Daoy (cell line): ENCODE results near the gene DISP3. TPM values are rescaled to one million over a fixed set of nuclear protein-coding genes. Genes with fewer than 3 reads are reported as not detected.

Experiments
- DNase-seq: peaks from one replicate; pipeline ENCODE4 v3.0.0-alpha.2; 2015; ENCODE audit warnings: low read depth
- total RNA-seq: library from RNA; depleted of rRNA; stranded (reverse); fragments of >200 nt; shearing (Covaris generic); gene quantifications from 2 replicates; pipeline ENCODE4 v1.2.3, GENCODE V29; 2014

The DISP3 gene
- total RNA-seq, 1 experiment from 2014 or later, result 0.11 TPM

DNA sequence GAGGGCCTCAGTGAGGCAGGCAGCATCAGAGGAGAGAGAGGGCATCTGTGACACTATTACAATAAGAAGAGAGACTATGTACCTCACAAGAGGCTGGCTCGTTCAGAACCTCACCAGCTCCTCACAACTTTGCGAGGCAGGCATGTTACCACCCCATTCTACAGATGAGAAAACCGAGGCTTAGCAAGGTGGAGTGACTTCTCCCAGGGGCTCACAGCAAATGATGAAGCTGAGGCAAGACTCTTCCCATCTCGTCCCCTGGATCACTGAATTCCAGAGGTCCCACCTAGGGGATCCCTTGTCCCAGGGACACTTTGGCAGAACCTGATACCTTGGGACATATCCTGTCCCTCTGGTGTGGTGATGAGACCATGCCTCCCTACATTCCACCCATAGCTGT is 64.4 kb downstream of the DISP3 start:
- DNase-seq, result no peak

DNA sequence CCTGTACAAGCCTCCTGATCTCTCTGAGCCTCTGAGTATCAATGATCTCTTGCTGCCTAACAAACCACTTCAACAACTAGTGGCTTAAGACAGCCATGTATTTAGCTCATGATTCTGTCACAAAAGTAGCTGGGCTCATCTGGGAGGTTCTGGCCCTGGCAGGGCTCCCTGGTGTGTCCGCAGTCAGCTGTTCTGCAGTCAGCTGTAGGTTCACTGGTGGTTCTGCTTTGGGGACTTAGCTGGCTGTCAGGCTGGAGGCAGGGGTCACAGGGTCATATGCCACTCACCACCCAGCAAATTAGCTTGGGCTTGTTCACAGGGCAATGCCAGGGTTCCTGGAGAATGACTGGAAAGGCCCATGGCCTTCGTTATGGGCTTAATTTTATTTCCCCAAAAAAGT is 64.8 kb downstream of the DISP3 start:
- no peak for DNase-seq

DNA sequence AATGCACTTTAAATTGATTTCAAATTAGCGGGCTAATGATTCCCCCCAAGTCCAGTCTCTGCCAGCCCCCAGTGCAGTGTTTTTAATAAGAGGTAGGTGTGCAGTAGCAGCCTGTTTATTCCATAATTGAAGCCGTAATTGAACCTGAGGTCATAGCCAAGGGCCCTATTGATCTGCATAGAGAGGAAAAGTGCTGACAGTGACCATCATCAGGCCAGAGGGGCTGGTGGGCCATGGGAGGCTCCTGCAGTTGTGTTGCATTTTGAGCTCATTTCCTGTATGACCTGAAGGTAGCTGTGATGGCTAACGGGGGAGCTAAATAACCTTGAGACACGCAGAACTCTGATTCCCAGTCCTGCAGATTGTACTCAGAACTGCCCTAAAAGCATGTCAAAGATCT is 67.5 kb downstream of the DISP3 start:
- no peak for DNase-seq

DNA sequence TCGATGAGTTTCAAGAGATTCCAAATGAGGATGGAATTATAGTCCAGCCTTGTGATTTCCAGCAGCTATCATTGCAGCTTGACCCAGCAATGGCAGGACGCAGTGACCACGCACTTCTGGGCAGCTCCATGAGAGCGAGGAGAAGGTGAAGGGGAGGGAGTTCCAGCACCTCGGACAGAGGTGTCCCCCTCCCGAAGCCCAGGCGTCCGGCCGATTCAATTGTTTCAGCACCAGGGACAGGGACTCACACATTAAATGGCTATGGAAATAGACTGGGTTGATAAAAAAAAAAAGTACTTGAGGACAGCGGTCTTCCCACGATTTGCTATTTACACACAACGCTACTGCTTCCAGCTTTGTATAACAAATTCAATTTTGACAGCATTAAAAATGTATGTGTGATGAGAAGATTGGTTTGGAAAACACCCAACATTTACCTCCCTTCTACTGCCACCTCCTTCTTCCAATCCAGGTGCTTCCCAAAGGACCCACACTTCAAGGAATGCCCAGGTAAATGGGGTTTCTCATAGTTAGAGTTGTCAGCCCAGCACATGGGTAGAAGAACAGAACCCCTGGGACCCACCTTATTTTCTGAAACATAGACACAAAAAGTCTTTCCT is 71.8 kb downstream of the DISP3 start:
- DNase-seq, result peak; percentile 85

DNA sequence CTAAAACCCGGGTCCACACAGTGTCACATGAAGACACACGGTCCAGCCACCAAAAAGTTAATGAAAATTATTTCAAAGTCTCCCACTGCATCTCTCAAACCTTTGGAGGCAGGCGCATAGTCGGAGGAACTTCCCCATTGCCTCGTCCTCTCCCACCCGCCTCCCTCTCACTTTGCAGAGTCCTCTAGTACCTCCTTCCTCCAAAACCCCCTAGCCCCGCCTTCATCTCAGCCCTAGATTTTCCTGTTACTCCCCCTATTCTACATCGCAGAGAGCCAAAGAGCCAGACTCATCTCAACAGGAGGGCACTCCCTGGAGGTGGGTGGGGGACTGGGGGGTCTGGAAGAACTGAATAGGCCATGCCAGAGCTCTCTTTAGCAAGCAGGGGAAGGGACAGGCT is 79.3 kb downstream of the DISP3 start:
- no peak for DNase-seq

DNA sequence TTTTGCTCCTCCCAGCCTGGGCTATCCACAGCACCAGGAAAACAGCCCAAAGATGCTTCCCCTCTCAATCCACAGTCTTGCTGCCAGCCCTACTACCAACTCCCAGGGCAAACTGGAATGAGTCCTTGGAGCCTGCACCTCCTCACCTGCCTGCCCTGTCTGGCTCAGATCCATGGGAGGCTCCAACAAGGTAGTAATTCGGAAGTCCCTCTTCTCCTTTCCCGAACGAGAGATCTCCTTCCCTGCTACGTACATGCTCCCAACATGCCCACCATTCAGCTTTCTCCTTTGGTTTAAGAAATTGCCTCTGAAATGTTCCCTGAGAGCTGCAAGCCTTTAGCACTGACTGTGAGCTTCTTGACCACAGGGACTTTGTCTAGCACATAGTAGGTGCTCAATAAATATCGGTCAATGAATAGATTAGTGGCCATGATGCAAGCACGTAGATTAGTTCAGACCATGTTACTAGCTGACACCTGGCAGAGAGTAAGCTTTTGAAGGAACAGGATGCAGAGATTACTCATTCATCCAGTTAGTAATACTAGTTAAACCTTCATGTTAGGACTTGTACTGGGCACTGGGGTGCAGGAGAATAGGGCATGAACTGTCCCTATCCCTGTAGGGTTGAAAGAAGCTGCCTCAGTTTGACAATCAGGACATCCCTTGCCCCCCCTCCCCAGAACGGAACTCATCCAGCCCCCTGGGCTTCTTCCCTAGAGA is 80.1 kb downstream of the DISP3 start:
- no peak for DNase-seq

DNA sequence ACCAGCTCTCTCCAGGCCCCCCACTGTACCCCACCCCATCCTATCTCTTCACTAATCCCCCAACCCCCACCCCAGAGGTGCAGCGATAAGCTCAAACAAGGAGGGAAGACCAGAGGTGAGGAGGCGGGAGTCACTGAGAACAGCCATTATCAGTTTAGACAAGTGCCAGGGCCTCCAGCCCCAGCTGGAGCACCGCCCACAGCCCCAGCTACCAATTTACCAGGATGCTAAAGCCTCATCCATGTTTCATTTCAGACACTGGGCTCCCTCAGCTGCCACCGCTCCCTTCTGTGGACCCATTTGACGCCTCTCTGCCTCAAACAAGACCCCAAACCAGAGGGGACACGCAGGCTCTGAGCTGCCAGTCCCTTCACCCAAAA is 80.6 kb downstream of the DISP3 start:
- no peak for DNase-seq

DNA sequence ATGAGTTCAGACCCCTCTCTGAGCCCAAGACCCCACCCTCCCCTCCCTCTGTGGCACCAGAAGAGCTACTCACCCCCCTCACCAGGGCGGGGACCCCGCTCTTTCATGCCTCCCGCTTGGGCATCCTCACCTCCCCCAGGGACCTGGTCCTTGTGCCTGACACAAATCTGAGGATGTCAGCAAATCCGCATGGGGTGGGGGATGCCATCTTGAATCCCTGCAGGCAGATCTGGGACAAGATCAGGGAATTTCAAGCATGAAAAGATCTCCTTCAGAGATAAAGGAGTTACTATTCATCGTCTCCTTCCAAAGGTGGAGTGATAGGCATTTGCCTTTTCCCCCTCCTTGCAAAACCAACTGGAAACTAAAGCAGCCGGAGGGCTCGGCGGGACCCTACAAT is 81.1 kb downstream of the DISP3 start:
- DNase-seq, result no peak

DNA sequence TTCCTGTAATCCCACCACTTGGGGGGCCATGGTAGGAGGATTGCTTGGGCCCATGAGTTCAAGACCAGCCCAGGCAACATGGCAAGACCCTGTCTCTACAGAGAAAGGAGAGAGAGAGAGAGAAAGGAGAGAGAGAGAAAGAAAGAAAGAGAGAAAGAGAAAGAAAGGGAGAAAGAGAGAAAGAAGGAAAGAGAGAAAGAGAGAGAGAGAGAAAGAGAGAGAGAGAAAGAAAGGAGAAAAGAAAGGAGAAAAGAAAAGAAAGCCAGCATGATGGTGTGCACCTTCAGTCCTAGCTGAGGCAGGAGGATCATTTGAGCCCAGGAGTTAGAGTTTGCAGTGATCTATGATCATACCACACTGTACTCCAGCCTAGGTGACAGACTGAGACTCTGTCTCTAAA is 82.8 kb downstream of the DISP3 start:
- no peak for DNase-seq

DNA sequence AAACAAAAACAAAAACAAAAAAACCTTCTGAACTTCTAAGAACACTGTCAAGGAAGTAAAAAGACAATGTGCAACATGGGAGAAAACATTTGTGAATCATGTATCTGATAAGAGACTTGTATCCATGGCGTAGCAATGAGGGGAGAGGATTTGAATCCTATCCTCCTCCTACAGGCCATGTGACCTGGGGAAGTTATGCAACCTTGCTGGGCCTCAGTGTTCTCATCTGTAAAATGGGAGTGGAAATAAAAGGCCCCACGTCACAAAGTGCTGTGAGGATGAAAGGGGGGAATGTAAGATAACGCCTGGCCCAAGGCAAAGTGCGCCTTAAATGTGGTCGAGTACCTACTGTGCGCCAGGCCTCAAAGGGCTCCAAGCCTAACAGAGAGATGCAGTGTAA is 83.7 kb downstream of the DISP3 start:
- DNase-seq, result no peak

DNA sequence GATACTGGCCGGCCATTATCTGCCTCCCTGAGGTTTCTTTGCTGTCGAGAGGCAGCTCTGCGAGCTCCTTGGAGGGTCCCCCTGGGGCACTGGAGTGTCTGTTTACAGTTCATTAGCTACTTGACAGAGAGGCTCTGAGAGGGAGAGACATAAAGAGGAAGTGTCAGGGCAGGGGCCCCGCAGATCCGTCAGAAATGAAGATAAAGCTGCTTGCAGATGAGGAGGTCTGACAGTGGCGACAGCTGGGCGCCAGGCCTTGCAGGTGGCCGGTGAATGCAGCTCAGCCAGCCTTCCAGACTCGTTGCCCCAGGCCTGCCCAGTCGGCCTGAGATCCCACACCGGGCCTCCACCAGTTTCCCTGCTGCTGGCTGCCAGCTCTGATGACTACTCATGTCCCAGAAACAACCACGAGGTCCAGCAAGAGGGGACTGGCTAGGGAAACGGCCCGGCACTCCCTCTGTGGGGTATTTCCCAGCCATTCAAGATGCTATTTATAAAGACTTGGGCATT is 84.7 kb downstream of the DISP3 start:
- DNase-seq, result peak; percentile 69

DNA sequence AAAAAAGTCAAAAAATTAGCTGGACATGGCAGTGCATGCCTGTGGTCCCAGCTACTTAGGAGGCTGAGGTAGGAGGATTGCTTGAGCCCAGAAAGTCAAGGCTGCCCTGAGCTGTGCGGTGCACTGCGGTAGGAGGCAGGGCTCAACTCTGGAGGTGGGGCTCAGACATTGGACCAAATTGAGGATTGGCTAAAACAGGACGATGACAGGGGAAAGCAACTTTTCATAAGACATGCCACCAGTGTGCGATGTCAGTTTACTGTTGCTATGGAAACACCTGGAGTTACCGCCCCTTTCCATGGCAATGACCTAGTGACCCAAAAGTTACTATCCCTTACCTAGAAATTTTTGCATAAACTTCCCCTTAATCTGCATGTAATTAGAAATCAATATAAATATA is 85.3 kb downstream of the DISP3 start:
- DNase-seq, result no peak

DNA sequence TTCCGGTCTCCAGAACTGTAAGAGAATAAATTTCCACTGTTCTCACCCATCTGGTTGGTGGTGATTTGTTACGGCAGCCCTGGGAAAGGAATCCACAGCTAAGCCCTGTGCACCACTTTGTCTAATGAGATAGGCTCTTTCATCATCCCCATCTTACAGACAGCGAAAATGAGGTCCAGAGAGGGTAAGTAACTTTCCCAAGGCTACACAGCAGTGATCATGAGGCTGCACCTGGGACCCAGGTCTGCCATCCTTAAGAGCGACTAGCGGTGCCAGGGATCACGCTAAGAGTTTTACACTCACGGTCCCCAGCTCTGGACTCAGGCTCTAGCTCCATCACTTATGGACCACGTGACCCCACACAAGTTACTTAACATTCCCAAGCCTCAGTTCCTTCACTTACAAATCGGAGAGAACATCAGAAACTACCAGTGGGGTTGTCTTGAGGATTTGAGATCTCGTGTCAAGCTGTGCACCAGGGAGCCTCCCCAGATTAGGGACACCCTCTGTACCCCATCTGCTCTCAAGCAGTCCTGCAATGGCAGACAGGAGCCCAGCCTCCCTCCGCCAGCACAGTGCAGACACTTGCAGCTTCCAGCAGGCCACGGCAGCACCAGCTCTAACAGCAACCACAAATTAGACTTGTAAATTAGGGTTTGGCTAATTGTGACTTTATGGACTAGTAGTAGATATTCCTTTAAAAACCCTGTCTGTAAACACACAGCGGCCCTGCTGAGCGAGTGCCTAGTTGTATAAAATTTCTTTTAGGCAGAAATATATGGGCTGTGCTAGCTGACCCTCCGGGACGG is 87.3 kb downstream of the DISP3 start:
- no peak for DNase-seq

DNA sequence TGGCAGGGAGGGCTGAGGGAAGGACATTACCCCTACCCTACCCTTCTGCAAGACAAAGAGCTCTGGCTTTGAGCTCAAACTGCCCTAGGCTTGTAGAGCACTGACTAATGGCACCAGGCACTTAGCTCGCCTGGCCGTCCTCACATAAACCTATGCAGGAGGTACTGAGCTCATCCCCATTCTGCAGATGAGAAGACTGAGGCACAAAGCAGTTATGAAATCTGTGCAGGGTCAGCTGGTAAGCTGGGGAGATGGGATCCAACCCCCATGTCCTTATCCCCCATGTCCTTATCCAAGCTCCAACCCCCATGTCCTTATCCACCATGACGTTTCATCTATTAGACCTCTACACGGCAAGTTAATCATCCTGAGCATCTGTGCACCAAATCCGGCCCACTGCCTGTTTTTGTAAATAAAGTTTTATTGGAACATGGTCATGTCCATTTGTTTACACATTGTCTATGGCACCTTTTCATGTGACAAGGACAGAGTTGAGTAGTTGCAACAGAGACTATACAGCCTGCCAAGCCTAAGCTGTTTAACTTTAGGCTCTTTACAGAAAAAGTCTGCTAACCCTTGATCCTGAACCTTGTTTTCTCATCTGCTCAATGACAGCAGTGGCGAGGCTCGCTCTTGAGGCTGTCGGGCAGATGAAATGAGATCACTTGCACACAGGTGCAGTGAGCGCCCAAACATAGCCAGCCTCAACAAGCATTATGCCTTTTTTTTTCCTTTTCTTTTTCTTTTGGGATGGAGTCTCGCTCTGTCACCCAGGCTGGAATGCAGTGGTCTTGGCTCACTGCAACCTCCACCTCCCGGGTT is 88.5 kb downstream of the DISP3 start:
- DNase-seq, result no peak

DNA sequence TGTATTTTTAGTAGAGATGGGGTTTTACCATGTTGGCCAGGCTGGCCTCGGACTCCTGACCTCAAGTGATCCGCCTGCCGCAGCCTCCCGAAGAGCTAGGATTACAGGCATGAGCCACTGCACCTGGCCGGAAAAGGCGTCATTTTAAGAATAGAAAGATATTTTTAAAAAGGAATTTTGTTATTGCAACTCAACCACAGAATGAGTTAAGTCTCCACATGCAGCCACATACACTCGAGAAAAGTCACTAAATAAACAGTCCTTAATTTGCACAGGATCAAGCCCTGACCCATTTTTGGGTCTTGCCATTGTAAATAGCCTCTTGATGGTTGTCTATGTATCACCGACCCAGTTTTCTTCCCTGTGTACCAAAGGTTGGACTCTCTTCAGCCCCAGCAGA is 89.7 kb downstream of the DISP3 start:
- DNase-seq, result peak; percentile 69

DNA sequence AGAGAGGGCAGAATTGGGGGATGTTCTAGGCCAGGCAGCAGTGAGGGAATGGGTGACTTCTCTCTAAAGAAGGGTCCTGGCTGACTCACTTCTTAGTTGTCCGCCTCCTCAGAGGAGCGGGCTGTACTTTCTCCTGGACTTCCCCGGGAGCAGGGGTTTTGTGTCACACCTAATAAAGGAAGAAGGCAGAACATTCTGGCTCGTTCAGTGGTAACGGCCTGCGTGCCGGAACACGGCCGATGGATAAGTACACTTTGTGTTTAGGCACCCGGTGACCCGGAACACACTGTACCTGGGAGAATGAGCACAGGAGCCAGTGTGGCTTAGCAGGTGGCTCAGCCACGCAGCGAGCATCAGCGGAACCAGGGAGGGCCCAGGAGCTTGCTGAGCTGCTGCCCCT is 90.6 kb downstream of the DISP3 start:
- DNase-seq, result peak; percentile 46

DNA sequence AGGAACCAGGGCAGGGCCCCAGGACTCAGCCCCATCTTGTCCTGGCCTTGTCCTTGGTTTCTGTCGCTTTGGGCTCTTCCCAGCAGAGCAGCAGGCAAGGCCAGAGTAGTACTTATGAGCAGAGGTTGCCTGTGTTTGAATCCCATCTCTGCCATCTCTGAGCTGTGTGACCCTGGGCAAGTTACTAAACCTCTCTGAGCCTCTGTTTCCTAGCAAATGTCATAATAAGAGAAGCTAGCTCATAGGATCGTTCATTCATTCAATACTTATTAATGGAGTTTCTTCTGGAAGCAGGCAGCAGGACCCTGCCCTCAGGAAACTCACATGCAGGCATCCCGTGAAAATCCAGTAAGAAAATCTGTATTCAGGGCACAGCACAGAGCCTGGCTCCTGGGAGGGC is 91.0 kb downstream of the DISP3 start:
- no peak for DNase-seq

DNA sequence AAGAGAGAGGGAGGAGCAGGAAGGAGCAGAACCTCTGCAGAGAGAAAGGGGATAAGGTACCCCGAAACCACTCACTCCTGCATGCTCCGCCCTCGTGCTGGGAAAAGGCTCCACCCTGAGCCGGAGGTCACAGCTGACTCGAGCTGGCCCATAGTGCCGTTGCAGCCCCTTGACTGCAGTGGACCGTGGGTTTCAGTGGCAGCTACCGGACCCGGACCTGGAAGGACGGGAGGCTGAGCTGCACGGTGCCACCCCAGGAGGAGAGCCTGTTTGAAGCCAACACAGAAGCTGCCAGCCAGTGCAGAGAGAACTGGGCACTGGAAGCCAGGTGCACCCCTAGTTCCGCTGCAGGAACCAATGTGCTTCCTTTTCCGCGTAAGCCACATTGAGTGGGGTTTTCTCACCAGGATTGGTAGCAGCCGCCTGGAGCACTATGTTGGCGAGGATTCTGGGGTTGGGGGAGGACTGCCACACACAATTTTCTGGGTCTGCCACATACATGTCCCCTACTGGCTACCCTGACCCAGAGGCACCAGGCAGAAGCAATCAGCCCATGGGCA is 91.9 kb downstream of the DISP3 start:
- DNase-seq, result no peak

DNA sequence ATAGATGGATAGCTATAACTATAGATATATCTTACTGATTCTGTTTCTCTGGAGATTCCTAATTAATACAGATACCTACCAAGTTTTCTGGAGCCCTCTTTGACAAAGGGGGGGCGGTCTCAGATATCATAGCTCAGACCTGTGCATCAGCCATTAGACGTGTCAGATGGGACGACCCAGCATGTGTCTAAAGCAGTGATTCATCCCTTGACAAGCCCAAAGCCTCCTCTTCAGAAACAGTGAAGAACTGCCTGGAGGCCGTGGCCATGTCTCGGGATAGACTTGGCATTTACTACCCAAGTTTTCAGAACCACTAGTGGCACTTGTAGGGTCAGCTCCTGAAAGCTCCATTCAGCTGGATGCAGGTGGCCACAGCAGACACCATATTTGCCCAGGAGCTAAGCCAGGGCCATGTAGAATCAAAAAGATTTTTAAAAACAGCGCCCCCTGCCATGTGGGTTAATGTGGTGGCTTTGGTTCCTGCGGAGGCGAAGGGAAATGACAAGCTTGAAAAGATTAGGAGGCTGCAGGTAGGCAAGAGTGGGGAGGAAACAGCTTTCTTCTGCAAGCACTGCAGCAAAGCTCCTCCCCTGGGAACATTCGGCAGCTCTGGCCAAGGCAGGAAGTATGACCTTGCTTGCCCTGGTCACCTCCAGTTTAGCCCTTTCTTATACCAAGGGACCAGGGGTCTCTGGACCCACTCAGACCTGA is 93.1 kb downstream of the DISP3 start:
- peak; percentile 29 for DNase-seq

DNA sequence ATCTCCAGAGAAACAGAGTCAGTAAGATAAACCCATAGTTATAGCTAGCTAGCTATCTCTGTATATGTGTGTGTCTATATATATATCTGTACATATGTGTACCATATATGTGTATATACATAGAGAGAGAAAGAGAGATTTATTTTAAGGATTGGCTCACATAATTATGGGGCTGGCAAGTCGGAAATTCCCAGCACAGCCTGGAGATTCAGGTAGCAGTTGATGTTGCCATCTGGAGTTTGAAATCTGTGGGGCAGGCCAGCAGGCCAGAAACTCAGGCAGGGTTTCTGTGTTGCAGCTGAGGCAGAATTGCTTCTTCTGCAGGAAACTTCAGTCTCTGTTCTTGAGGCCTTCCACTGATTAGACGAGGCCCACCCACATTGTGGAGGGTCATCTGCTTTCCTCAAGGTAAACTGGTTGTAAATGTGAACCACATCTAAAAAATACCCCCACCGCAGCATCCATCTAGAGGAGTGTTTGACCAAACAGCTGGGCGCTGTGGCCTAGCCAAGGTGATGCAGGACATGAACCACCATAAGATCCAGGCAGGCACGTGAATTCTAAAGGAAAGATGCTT is 94.2 kb downstream of the DISP3 start:
- no peak for DNase-seq

DNA sequence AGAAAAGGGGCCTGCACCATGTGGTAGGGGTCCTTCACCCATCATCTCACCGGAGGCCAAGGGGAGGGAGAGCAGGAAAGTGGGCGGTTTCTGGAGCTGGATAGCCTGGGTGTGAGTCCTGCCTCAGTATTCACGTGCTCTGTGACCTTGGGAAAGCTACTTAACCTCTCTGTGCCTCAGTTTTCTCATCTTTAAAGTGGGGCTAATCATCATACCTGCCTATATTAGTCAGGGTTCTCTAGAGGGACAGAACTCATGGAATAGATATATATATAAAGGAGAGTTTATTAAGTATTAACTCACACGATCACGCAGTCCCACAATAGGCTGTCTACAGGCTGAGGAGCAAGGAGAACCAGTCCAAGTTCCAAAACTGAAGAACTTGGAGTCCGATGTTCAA is 96.6 kb downstream of the DISP3 start:
- no peak for DNase-seq
